ENCODE results near the gene PEX16. TPM values are rescaled to one million over a fixed set of nuclear protein-coding genes. Genes with fewer than 3 reads are reported as not detected.

The PEX16 gene
- total and polyA plus RNA-seq, 2 of the 13 experiments (the other 11 are each of a cell fraction or from before 2014, with no cell fraction given) = 12.5 to 21.8 TPM

GRCh38 chr11:45899448-45900174, 18.1 kb downstream of the PEX16 start (continued):
- TF ChIP-seq ATF2 (CRISPR knock-in tag; IDR thresholded peaks at IDR 0.05) (peak; percentile 53; the same call in 1 of the 2 replicates), ZNF367 (CRISPR knock-in tag; IDR thresholded peaks at IDR 0.05; ENCODE audit: borderline replicate concordance) (no peak), SAP130 (CRISPR knock-in tag; IDR thresholded peaks at IDR 0.05; ENCODE audit: low read depth) (peak; percentile 40), RBM22 (optimal IDR thresholded peaks at IDR 0.05; ENCODE audit: low read length) (peak; percentile 94), MYC (CRISPR knock-in tag; IDR thresholded peaks at IDR 0.05; ENCODE audit: borderline replicate concordance) (0 out of 2 replicates have a peak, but pooled peaks have one; percentile 11), EZH2 (conservative IDR thresholded peaks at IDR 0.05; ENCODE audit: low read depth, low read length) (no peak), ZBTB10 (CRISPR knock-in tag; IDR thresholded peaks at IDR 0.05; ENCODE audit: borderline replicate concordance) (no peak), BHLHE40 (IDR thresholded peaks at IDR 0.05; ENCODE audit: low read length) (peak; percentile 88), PRDM10 (CRISPR knock-in tag; IDR thresholded peaks at IDR 0.05; ENCODE audit: low read depth) (peak; percentile 98), ATF7 (IDR thresholded peaks at IDR 0.05) (peak; percentile 61), ATF7 (CRISPR knock-in tag; IDR thresholded peaks at IDR 0.05) (no peak), PTBP1 (IDR thresholded peaks at IDR 0.05; ENCODE audit: low read depth, low read length, poor library complexity, severe bottlenecking) (no peak), JUN (CRISPR knock-in tag; IDR thresholded peaks at IDR 0.05) (0 out of 2 replicates have a peak, but pooled peaks have one; percentile 21), ZNF839 (CRISPR knock-in tag; IDR thresholded peaks at IDR 0.05; ENCODE audit: borderline replicate concordance) (no peak), ZNF781 (CRISPR knock-in tag; IDR thresholded peaks at IDR 0.05; ENCODE audit: borderline replicate concordance, not compliant biosample characterization) (no peak), ZNF652 (CRISPR knock-in tag; IDR thresholded peaks at IDR 0.05; ENCODE audit: borderline replicate concordance, low read depth) (no peak), RFX1 (IDR thresholded peaks at IDR 0.05) (peak; percentile 89), DNMT1 (CRISPR knock-in tag; IDR thresholded peaks at IDR 0.05) (no peak)
- TF ChIP-seq, protein P1, sequence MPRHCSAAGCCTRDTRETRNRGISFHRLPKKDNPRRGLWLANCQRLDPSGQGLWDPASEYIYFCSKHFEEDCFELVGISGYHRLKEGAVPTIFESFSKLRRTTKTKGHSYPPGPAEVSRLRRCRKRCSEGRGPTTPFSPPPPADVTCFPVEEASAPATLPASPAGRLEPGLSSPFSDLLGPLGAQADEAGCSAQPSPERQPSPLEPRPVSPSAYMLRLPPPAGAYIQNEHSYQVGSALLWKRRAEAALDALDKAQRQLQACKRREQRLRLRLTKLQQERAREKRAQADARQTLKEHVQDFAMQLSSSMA (CRISPR knock-in tag; IDR thresholded peaks at IDR 0.05) = no peak
- TF ChIP-seq, protein P2, sequence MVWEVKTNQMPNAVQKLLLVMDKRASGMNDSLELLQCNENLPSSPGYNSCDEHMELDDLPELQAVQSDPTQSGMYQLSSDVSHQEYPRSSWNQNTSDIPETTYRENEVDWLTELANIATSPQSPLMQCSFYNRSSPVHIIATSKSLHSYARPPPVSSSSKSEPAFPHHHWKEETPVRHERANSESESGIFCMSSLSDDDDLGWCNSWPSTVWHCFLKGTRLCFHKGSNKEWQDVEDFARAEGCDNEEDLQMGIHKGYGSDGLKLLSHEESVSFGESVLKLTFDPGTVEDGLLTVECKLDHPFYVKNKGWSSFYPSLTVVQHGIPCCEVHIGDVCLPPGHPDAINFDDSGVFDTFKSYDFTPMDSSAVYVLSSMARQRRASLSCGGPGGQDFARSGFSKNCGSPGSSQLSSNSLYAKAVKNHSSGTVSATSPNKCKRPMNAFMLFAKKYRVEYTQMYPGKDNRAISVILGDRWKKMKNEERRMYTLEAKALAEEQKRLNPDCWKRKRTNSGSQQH (CRISPR knock-in tag; IDR thresholded peaks at IDR 0.05; ENCODE audit: low read depth) = peak; percentile 74
